MG63 (cell line): ENCODE data around the gene THRAP3. TPM values are rescaled to one million over a fixed set of nuclear protein-coding genes. Genes with fewer than 3 reads are reported as not detected.
"Not testable (repeated sequence)": the region's sequence is repeated elsewhere in the genome, so short reads cannot be mapped to it uniquely, and the experiment has no call there.

Source experiments
- DNase-seq: peaks from one replicate; pipeline ENCODE4 v3.0.0-alpha.2; 2020
- H3K27me3 ChIP-seq: fragments of 250-450 bp; sonication (Bioruptor Pico); 2 replicates; pipeline ENCODE4 v1.5.1; 2020; ENCODE audit warnings: mild to moderate bottlenecking, moderate library complexity
- H3K36me3 ChIP-seq: fragments of 250-450 bp; sonication (Bioruptor Pico); 2 replicates; pipeline ENCODE4 v1.5.1; 2020; ENCODE audit warnings: mild to moderate bottlenecking, moderate library complexity
- H3K4me3 ChIP-seq: fragments of 250-450 bp; sonication (Bioruptor Pico); 2 replicates; pipeline ENCODE4 v1.5.1; 2020; ENCODE audit warnings: mild to moderate bottlenecking, moderate library complexity
- H3K9me3 ChIP-seq: fragments of 250-450 bp; sonication (Bioruptor Pico); 2 replicates; pipeline ENCODE4 v1.5.1; 2020; ENCODE audit warnings: mild to moderate bottlenecking, moderate library complexity
- total RNA-seq: library from RNA; depleted of rRNA; stranded (reverse); fragments of >200 nt; shearing (Covaris generic); gene quantifications from 2 replicates; pipeline ENCODE4 v1.2.3, GENCODE V29; 2014; ENCODE audit warnings: low replicate concordance

THRAP3 gene
- total RNA-seq, 1 experiment from 2014 or later: 84.6 TPM

GRCh38 chr1:36224537-36225282, 467 bp downstream of the THRAP3 start:
- H3K36me3 ChIP-seq: peaks cover 36% of the 10 kb centered on the region
- H3K27me3 ChIP-seq: no peaks in the 10 kb centered on the region
- H3K4me3 ChIP-seq: peak overlapping the region; percentile 76
- DNase-seq: peak; percentile 79
- H3K9me3 ChIP-seq: no peaks in the 10 kb centered on the region

- DNase-seq: no peak
- Histone ChIP-seq H3K36me3 (peaks cover 38% of the 10 kb centered on the region), H3K4me3 (peak overlapping the region; percentile 76), H3K9me3 (no peaks in the 10 kb centered on the region), H3K27me3 (no peaks in the 10 kb centered on the region)
These were observed 1.1 kb downstream of the THRAP3 start for GRCh38 chr1:36225283-36225899.

GRCh38 chr1:36230279-36230678, 6.0 kb downstream of the THRAP3 start:
- H3K4me3 ChIP-seq, H3K27me3 ChIP-seq, H3K9me3 ChIP-seq, DNase-seq: not testable (repeated sequence)
- H3K36me3 ChIP-seq: peaks cover 77% of the 10 kb centered on the region

GRCh38 chr1:36231191-36231590, 6.9 kb downstream of the THRAP3 start:
- no peaks in the 10 kb centered on the region for H3K9me3 ChIP-seq
- no peak overlapping the region for H3K4me3 ChIP-seq
- no peak for DNase-seq
- no peaks in the 10 kb centered on the region for H3K27me3 ChIP-seq
- peaks cover 70% of the 10 kb centered on the region for H3K36me3 ChIP-seq

GRCh38 chr1:36232212-36233095, 8.2 kb downstream of the THRAP3 start:
- Histone ChIP-seq H3K9me3 (no peaks in the 10 kb centered on the region), H3K4me3 (no peak overlapping the region), H3K36me3 (peaks cover 68% of the 10 kb centered on the region), H3K27me3 (no peaks in the 10 kb centered on the region)
- no peak for DNase-seq

GRCh38 chr1:36236302-36236701, 12.1 kb downstream of the THRAP3 start:
- no peak for DNase-seq
- H3K4me3 ChIP-seq: no peak overlapping the region
- H3K36me3 ChIP-seq: peaks cover 69% of the 10 kb centered on the region
- H3K9me3 ChIP-seq: no peaks in the 10 kb centered on the region
- H3K27me3 ChIP-seq: no peaks in the 10 kb centered on the region

GRCh38 chr1:36238433-36238832, 14.2 kb downstream of the THRAP3 start:
- no peak overlapping the region for H3K4me3 ChIP-seq
- peaks cover 68% of the 10 kb centered on the region for H3K36me3 ChIP-seq
- H3K27me3 ChIP-seq: no peaks in the 10 kb centered on the region
- H3K9me3 ChIP-seq: no peaks in the 10 kb centered on the region
- DNase-seq: no peak

GRCh38 chr1:36239941-36240637, 15.8 kb downstream of the THRAP3 start:
- no peaks in the 10 kb centered on the region for H3K27me3 ChIP-seq
- H3K36me3 ChIP-seq: peaks cover 62% of the 10 kb centered on the region
- H3K4me3 ChIP-seq: no peak overlapping the region
- no peak for DNase-seq
- H3K9me3 ChIP-seq: no peaks in the 10 kb centered on the region

GRCh38 chr1:36247538-36247937, 23.3 kb downstream of the THRAP3 start:
- H3K36me3 ChIP-seq: peaks cover 62% of the 10 kb centered on the region
- H3K9me3 ChIP-seq: no peaks in the 10 kb centered on the region
- H3K4me3 ChIP-seq: no peak overlapping the region
- DNase-seq: no peak
- no peaks in the 10 kb centered on the region for H3K27me3 ChIP-seq

- Histone ChIP-seq H3K27me3 (no peaks in the 10 kb centered on the region), H3K9me3 (no peaks in the 10 kb centered on the region), H3K36me3 (peaks cover 62% of the 10 kb centered on the region), H3K4me3 (no peak overlapping the region)
- DNase-seq: peak; percentile 84
These were observed 24.1 kb downstream of the THRAP3 start for GRCh38 chr1:36248250-36248894.

GRCh38 chr1:36251794-36252481, 27.7 kb downstream of the THRAP3 start:
- Histone ChIP-seq H3K36me3 (peaks cover 53% of the 10 kb centered on the region), H3K27me3 (no peaks in the 10 kb centered on the region), H3K9me3 (no peaks in the 10 kb centered on the region), H3K4me3 (no peak overlapping the region)
- DNase-seq: no peak

GRCh38 chr1:36252482-36252824, 28.2 kb downstream of the THRAP3 start:
- peaks cover 53% of the 10 kb centered on the region for H3K36me3 ChIP-seq
- H3K27me3 ChIP-seq, H3K4me3 ChIP-seq, DNase-seq, H3K9me3 ChIP-seq: not testable (repeated sequence)

GRCh38 chr1:36253161-36253862, 29.1 kb downstream of the THRAP3 start:
- no peak for DNase-seq
- peaks cover 59% of the 10 kb centered on the region for H3K36me3 ChIP-seq
- H3K4me3 ChIP-seq: no peak overlapping the region
- no peaks in the 10 kb centered on the region for H3K27me3 ChIP-seq
- no peaks in the 10 kb centered on the region for H3K9me3 ChIP-seq

- no peaks in the 10 kb centered on the region for H3K27me3 ChIP-seq
- H3K9me3 ChIP-seq: no peaks in the 10 kb centered on the region
- DNase-seq: no peak
- no peak overlapping the region for H3K4me3 ChIP-seq
- peaks cover 70% of the 10 kb centered on the region for H3K36me3 ChIP-seq
These were observed 32.5 kb downstream of the THRAP3 start for GRCh38 chr1:36256558-36257374.

GRCh38 chr1:36257375-36257767, 33.1 kb downstream of the THRAP3 start:
- H3K36me3 ChIP-seq: peaks cover 72% of the 10 kb centered on the region
- H3K9me3 ChIP-seq: no peaks in the 10 kb centered on the region
- no peak for DNase-seq

More at GRCh38 chr1:36257375-36257767, 33.1 kb downstream of the THRAP3 start:
- H3K27me3 ChIP-seq: no peaks in the 10 kb centered on the region
- no peak overlapping the region for H3K4me3 ChIP-seq
